Large intestine (tissue), 3 donors: ENCODE measurements around the gene ATPAF1. TPM values are rescaled to one million over a fixed set of nuclear protein-coding genes. Genes with fewer than 3 reads are reported as not detected.

Source experiments
- DNase-seq, 2 donors: peaks; one replicate each; pipeline versions ENCODE4 v3.0.0 to v3.0.0-alpha.2; 2013
- H3K27ac ChIP-seq: one replicate; pipeline ENCODE4 v1.5.1; 2013; ENCODE audit warnings: low read length
- H3K27me3 ChIP-seq: 2 replicates; pipeline ENCODE4 v1.6.1; 2013; ENCODE audit warnings: low read length; ENCODE audit not compliant: control insufficient read depth, insufficient read depth
- H3K36me3 ChIP-seq: 2 replicates; pipeline ENCODE4 v1.6.1; 2013; ENCODE audit warnings: low read length; ENCODE audit not compliant: control insufficient read depth, insufficient read depth
- H3K4me1 ChIP-seq: one replicate; pipeline ENCODE4 v1.6.1; 2013; ENCODE audit warnings: low read length; ENCODE audit not compliant: control insufficient read depth, insufficient read depth
- H3K4me3 ChIP-seq: one replicate; pipeline ENCODE4 v1.5.1; 2013; ENCODE audit warnings: low read length
- H3K9me3 ChIP-seq: one replicate; pipeline ENCODE4 v1.6.1; 2013; ENCODE audit warnings: mild to moderate bottlenecking, low read depth, low read length, moderate library complexity; ENCODE audit not compliant: control insufficient read depth
- WGBS: methylation state at CpG from one replicate; pipeline ENCODE4 v1.1.5; 2013; ENCODE audit warnings: low lambda C conversion rate; ENCODE audit not compliant: insufficient coverage; 5-methylcytosine and 5-hydroxymethylcytosine counted together
- polyA plus RNA-seq: library from polyadenylated mRNA; unstranded; fragments of 120-200 nt; gene quantifications from one replicate; pipeline ENCODE4 v1.2.1, GENCODE V29; 2013

ATPAF1 gene
- polyA plus RNA-seq, 1 donor = 48.9 TPM

GRCh38 chr1:46684670-46685069, 16.5 kb upstream of the ATPAF1 start:
- no peaks in the 10 kb centered on the region for H3K27me3 ChIP-seq
- H3K4me3 ChIP-seq = no peak overlapping the region
- peaks cover 73% of the 10 kb centered on the region for H3K36me3 ChIP-seq
- no peak for DNase-seq
- no peak overlapping the region for H3K27ac ChIP-seq
- 83% methylated on average over 1 of the region's 2 CpGs for WGBS
- H3K9me3 ChIP-seq = no peaks in the 10 kb centered on the region
- peaks cover 11% of the 10 kb centered on the region for H3K4me1 ChIP-seq

DNA sequence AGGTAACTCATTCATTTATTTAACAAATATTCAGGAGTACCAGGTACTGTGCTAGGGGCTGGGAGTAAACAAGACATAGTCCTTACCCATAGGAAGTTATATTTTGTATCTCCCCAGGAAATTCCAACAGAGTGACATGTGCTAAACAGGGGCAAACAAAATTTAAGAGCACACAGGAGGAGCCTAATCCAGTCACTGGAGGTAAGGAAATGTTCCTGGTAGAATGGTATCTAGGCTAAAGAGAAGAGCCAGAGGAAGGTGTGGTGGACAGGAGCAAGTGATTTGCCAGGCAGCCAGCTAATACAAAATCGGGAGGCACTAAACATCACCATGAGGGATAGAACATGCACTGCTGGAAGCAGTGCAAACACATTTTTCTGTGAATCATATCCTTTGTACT, 13.9 kb upstream of the ATPAF1 start:
- Histone ChIP-seq H3K27ac (no peak overlapping the region), H3K4me3 (no peak overlapping the region), H3K27me3 (no peaks in the 10 kb centered on the region), H3K4me1 (peaks cover 11% of the 10 kb centered on the region), H3K9me3 (no peaks in the 10 kb centered on the region), H3K36me3 (peaks cover 69% of the 10 kb centered on the region)
- no peak for DNase-seq
- WGBS = no CpG with 5 or more reads among the region's 1 CpG

DNA sequence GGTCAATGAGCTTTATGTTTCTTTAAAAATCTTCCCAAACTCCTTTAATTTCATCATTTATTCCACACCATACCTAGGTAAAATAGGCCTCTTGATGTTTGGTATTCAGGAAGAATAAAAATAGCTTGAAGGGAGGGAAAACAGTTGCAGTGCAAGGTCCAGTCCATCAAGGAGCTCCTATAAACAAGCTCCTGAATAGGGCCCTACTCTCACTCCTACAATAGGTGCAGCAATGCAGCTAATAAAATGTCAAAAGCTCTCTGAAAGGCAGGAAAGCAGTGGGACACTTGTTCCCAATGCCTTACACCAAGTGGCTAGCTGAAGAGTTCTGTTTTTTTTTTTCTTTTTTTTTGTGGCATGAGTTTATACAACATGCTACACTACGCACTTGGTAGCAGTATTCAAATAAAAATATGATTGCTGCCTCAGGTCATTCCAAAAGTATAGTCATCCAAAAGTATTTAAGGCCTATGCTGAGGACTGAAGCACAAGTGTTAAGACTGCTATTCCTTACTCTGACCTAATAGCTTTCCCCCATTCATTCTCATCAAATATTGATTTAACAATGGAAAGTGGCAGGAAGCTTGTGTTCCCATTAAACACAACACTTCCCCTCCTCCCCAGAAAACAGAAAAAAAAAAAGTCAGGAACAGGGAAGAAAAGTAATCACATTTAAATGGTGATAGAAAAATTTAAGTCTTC, 13.3 kb upstream of the ATPAF1 start:
- no peak for DNase-seq
- no peak overlapping the region for H3K27ac ChIP-seq
- no peaks in the 10 kb centered on the region for H3K9me3 ChIP-seq
- WGBS = 80% methylated on average over 1 of the region's 1 CpG
- H3K4me1 ChIP-seq = peaks cover 6% of the 10 kb centered on the region
- H3K4me3 ChIP-seq = no peak overlapping the region
- H3K36me3 ChIP-seq = peaks cover 68% of the 10 kb centered on the region
- no peaks in the 10 kb centered on the region for H3K27me3 ChIP-seq

DNA sequence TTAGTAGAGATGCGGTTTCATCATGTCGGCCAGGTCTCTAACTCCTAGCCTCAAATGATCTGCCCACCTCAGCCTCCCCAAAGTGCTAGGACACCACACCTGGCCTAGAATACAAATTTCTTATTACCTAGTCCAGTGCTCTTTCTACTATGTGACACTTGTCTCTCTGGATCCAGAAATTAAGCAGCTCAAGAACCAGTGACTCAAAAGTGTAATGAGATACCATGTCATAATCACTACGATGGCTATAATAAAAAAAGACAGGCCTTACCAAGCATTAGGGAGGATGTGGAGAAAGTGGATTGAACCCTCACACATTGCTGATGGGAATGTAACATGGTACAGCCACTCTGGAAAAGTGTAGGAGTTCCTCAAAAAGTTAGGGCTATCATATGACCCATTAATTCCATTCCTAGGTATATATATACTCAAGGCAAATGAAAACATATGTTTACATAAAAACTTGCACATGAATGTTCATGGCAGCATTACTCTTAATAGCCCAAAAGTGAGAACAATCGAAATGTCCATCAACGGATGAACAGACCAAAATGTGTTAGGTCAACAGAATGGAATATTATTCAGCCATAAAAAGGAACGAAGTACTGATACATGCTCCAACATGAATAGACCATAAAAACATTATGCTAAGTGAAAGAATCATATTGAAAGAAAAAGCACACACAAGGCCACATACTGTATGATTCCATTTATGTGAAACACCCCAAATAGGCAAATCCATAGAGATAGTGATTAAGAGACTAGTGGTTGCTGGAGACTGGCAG, 11.8 kb upstream of the ATPAF1 start:
- peaks cover 69% of the 10 kb centered on the region for H3K36me3 ChIP-seq

GRCh38 chr1:46677339-46677738, 9.2 kb upstream of the ATPAF1 start:
- Histone ChIP-seq H3K4me3 (no peak overlapping the region), H3K36me3 (peaks cover 44% of the 10 kb centered on the region), H3K27ac (no peak overlapping the region), H3K4me1 (peaks cover 3% of the 10 kb centered on the region), H3K27me3 (no peaks in the 10 kb centered on the region), H3K9me3 (no peaks in the 10 kb centered on the region)
- DNase-seq = no peak
- WGBS = no CpG with 5 or more reads among the region's 1 CpG

More for the DNA sequence above, 11.8 kb upstream of the ATPAF1 start:
- no peaks in the 10 kb centered on the region for H3K27me3 ChIP-seq
- no peak overlapping the region for H3K4me3 ChIP-seq
- WGBS = 100% methylated on average over 3 of the region's 6 CpGs
- no peak for DNase-seq
- no peaks in the 10 kb centered on the region for H3K9me3 ChIP-seq
- no peaks in the 10 kb centered on the region for H3K4me1 ChIP-seq
- no peak overlapping the region for H3K27ac ChIP-seq

DNA sequence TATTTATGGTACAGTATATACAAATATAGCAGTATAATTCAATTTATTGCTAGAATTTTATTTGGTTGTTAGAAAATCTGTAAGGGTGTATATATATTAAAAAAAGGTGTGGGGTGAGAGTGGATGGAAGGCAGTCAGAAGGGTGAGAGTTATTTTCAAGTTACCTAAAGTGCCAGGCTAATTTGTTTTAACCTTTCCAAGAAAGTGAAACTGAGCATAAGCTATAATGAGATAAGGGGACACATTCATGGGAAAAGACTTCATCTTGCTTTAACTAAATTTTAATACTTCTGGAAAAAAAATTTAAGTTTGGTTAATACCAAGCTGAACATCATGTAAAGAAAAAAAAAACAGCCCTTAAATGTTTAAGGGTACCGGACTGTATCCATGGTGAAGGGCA, 8.4 kb upstream of the ATPAF1 start:
- H3K4me3 ChIP-seq = no peak overlapping the region
- H3K27ac ChIP-seq = no peak overlapping the region
- no peaks in the 10 kb centered on the region for H3K9me3 ChIP-seq
- no peak for DNase-seq
- 100% methylated on average over 1 of the region's 1 CpG for WGBS
- peaks cover 37% of the 10 kb centered on the region for H3K36me3 ChIP-seq
- H3K27me3 ChIP-seq = no peaks in the 10 kb centered on the region
- peaks cover 5% of the 10 kb centered on the region for H3K4me1 ChIP-seq

DNA sequence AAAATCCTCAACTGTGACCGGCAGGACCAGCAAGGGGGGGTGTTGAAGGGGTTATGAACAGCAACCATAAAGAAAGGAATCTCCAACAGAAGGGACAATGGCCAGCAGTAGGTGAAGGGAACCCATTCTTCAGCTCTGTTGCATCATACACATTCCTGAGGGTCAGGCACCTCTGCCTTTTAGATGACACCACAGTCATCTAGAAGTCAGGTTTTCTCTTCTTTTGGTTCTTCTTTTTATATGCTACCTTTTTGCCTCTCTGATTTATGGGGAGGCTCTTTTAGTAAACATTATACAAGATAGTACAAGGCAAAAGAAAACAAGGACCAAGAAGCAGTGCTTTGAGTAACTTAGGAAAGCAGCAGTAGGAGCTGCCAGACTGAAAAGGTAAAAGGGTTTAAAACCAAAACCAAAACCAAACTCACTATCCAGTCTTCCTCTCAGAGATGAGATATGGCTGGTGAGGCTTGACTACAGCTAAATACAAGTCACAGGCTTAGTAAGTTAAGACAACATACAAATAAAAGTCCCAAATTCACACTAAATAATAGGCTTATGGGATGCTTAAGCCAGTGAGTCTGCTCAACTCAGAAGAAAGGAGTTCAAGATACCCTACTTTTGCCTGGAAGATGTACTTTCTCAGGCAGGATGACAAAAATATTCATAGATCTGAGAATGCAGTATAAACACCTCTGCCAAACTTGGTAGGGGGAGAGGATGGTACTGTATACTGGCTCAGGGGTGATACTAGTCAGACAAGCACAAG, 7.6 kb upstream of the ATPAF1 start:
- H3K36me3 ChIP-seq = peaks cover 31% of the 10 kb centered on the region
- no peak for DNase-seq
- no peak overlapping the region for H3K4me3 ChIP-seq
- H3K27me3 ChIP-seq = no peaks in the 10 kb centered on the region
- WGBS = 80% methylated on average over 1 of the region's 1 CpG
- H3K4me1 ChIP-seq = peaks cover 5% of the 10 kb centered on the region
- H3K9me3 ChIP-seq = no peaks in the 10 kb centered on the region
- no peak overlapping the region for H3K27ac ChIP-seq

- Histone ChIP-seq H3K9me3 (no peaks in the 10 kb centered on the region), H3K4me3 (no peak overlapping the region), H3K27me3 (no peaks in the 10 kb centered on the region), H3K4me1 (peaks cover 5% of the 10 kb centered on the region), H3K36me3 (peaks cover 16% of the 10 kb centered on the region), H3K27ac (no peak overlapping the region)
- no CpG with 5 or more reads among the region's 4 CpGs for WGBS
- DNase-seq = no peak
Observed at GRCh38 chr1:46673749-46674182, 5.6 kb upstream of the ATPAF1 start.

GRCh38 chr1:46672696-46673095, 4.5 kb upstream of the ATPAF1 start:
- no peak overlapping the region for H3K4me3 ChIP-seq
- WGBS = 0% methylated on average over 2 of the region's 8 CpGs
- no peaks in the 10 kb centered on the region for H3K9me3 ChIP-seq
- H3K36me3 ChIP-seq = peaks cover 13% of the 10 kb centered on the region
- H3K27me3 ChIP-seq = no peaks in the 10 kb centered on the region
- peak; percentile 25 to 66 for DNase-seq
- peaks cover 5% of the 10 kb centered on the region for H3K4me1 ChIP-seq
- no peak overlapping the region for H3K27ac ChIP-seq

GRCh38 chr1:46671554-46671953, 3.4 kb upstream of the ATPAF1 start, which contains the start of gene TEX38:
TSS of gene TEX38 (plus strand) at chr1:46671854. CDS start at chr1:46671935, 81 bp downstream.
- no peaks in the 10 kb centered on the region for H3K27me3 ChIP-seq
- no peak for DNase-seq
- H3K36me3 ChIP-seq = peaks cover 5% of the 10 kb centered on the region
- H3K9me3 ChIP-seq = no peaks in the 10 kb centered on the region
- no CpG with 5 or more reads among the region's 3 CpGs for WGBS
- no peak within 1 kb of the TSS for H3K4me3 ChIP-seq
- H3K27ac ChIP-seq = no peak within 1 kb of the TSS
- peaks cover 10% of the 10 kb centered on the region for H3K4me1 ChIP-seq
